GM19025 (cell line): ENCODE measurements around the gene NPAS3.

ENCODE experiments used
- ATAC-seq: cut with Tn5 transposase; IDR thresholded peaks from one replicate; pipeline ENCODE4 v1.9.1; 2021; ENCODE audit warnings: mild to moderate bottlenecking, low read depth, moderate library complexity; ENCODE audit not compliant: unreplicated experiment

Gene NPAS3

DNA sequence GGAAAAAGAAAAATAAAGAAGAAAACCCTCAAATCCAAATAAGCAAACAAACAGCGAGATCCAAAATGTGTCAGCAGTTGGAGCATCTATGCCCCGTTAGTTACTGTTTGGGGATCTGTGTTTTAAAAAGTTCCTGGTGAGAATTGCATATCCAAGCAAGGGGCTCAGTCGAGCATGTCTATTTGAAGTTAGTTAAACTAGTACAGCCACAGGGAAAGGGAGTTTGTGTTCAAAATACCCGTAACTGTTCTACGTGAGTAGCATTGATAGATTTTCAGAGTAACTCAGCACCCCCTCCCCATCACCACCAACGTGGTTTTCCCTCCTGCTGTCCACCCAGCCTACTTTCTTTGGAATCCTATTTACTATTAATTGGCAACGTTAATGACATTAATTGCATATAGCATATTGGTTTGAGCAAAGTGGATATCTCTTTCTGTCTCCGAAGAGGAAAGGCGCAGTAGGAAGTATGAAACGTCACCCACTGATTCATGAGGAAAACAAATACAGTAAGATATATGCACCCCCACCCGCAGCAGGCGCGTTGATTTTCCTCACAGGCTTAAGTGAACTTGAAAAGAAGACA, 1.5 kb downstream of the NPAS3 start:
- no peak for ATAC-seq

DNA sequence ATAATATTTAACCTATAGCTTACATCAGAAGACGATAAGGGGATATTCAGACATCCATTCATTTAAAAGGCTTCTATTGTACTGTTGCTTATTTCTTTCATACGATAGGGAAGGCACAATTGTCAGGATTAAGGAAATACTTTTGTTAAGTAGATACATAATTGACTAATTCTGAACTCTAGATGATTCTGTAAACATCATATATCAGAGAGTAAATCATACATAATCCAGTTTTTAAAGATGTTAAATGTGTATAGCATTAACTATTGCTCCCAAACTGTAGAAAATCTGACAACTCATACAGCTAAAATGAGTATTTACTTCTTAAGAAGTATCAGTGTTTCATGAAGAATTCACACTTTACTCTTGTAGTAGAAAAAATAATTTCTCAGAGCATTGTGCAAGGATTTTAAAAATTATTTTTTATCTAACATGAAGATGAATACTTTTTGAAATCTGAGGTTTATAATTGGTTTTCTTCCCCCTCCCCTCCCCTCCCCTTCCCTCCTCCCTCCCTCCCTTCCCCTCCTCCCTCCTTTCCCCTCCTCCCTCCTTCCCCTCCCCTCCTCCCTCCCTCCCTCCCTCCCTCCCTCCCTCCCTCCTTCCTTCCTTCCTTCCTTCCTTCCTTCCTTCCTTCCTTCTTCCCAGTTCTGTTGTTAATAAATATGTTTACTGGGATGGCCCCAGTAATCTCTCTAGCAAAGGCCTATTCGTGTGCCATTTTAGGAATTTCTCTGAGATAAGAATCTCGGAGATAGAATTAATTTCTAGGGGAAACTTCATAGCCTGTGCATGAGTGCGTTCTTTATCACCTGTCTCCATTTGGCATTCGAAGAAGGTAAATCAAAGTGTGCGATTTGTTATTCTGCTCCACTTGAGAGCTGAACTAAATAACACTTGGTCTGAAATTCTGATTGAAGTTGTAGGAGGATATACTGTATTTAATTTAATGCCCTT, 2.3 kb downstream of the NPAS3 start:
- ATAC-seq = no peak

DNA sequence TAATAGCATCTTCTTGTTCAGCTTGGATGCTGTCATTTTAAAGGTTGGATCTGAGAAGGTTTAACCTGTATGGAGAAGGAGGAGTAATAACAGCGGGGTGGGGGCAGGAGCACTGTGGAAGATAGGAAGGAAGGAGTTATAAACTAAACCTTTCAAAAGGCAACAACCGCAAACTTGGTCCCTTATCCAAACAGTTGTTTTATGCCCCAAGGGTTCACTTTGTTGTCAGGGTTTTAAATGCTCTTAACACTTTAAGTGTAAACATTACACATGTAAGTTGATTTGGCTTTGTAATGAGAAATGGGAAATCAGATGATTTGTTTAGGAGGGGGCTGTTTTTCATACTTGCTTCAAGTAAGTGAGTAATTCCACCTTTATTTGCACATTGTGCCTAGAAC, 3.0 kb downstream of the NPAS3 start:
- no peak for ATAC-seq

DNA sequence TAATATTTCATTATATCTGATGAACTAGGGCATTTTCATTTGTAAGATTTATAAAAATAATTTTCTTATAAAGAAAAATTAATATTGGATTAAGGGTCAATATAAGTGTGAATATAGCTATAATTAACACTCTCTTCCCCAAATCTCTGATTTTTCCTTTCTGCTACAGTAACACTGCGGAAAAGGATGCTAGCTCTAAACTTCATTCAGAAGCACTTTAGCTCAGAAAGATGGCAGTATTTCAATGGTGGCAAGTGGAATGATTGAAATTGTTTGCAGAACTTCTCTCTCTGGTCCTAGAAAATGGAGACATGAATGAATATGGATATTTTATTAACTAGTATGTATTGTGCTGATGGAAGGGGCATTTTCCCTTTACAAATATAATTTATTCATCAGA, 8.4 kb downstream of the NPAS3 start:
- no peak for ATAC-seq

DNA sequence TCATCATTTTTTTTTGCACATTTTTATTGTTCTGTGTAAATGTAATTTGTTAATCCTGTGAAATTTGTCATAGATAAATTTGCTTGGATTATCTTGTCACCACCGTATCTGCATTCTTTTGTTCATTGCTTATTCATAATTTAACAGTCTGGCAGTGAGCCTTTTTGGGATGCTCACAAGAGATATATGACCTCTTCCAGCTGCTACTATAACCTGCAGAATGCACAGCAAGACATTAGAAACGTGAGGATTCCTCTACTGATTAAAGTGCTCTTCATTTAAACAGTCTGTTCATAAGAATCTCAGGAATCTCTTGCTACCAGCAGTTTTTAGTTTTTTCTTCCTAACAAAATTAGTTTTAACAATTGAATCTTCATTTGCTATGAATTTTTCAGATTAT, 9.1 kb downstream of the NPAS3 start:
- no peak for ATAC-seq

DNA sequence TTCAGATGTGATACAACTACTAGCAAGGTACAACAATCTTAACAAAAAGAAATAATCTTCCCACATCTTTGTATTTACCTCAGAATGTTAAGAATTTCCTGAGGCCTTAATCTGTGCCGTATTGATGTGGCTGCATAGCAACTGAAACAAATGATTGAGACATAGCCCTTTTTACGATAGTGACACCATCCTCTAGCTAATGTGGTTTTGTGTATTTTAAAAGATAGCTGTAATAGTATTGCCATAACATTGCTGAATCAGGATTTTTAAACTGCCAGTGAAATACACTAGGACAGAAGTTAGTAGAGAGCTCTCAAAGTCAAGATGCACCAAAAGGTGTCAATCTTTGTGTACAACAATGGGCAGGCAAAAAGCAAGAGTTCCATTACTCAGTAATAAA, 11.9 kb downstream of the NPAS3 start:
- ATAC-seq = no peak

DNA sequence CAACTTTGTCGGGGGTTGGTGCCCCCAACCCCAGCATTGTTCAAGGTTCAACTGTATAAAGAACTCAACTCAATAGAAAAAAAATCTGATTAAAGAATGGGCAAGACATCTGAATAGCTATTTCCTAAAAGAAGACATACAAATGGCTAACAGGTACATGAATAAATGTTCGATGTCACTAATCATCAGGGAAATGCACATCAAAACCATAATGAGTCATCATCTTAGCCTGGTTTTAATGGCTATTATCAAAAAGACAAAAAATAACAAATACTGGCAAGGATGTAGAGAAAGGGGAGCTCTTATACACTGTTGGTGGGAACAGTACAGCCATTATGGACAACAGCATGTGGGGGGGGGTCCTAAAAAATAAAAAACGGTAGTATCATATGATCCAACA, 28.7 kb downstream of the NPAS3 start:
- no peak for ATAC-seq

DNA sequence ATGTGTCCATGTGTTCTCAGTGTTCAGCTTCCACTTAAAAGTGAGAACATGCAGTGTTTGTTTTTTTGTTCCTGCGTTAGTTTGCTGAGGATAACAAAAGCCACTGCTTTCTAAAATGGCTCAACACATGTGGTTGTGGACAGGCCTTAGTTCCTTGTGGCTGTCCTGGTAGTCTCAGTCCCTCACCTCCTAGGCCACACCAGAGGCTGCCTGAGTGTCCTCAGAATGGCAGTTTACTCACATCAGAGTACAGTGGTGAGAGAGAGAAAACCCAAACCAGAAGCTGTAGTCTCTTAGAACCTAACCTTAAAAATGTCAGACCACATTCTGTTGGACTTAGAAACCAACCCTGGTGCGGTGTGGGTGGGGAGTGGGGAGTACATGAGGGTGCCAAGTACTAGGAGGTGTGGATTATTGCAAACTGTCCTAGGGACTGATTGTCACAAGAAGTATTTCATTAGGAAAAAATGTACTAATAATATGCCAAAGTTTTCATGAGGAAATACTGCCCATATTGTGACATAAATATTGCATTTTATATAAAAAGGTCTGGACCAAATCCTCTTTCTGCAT, 30.4 kb downstream of the NPAS3 start:
- no peak for ATAC-seq

DNA sequence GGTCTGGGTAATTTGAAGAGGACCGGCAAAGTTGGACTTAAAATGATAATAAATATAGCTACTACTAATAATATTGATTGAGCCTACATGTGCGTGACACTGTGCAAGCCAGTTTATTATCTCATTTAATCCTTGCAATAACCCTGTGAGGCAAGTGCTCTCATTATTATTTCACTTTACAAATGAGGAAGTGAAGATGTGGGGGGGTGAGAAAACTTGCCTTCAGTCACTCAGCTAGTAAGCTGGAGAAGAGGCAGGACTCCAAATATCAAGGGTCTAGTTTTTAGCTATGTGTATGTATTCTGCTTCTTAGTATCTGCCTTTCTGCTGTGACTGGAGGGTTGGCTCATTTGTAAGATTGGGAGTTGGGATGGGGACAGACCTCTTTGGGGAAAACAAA, 39.2 kb downstream of the NPAS3 start:
- ATAC-seq = no peak

DNA sequence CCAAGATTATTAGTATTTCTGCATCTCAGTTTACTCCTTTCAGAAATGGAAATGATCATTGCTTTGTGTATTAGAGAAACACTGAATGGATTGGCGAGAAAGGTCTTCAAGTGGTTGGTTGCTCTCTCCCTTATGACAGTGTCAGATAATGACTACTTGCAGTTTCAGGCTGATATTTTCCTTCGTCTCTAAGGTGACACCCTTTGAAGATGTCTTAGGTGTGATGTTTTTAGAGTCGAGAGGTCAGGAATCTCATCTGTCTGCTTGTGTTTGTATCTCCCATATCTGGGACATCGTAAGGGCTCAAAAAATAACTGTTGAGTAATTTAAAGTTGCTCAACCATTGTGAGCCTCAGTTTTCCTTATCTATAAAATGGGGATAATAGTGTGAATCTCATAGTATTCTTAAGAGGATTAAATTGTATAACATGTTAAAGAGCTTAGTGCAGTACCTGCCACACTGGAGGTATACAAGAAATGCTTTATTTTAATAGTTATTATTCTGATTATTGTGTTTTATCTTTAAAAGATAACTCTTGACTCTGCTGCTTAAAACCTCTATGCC, 40.1 kb downstream of the NPAS3 start:
- no peak for ATAC-seq

DNA sequence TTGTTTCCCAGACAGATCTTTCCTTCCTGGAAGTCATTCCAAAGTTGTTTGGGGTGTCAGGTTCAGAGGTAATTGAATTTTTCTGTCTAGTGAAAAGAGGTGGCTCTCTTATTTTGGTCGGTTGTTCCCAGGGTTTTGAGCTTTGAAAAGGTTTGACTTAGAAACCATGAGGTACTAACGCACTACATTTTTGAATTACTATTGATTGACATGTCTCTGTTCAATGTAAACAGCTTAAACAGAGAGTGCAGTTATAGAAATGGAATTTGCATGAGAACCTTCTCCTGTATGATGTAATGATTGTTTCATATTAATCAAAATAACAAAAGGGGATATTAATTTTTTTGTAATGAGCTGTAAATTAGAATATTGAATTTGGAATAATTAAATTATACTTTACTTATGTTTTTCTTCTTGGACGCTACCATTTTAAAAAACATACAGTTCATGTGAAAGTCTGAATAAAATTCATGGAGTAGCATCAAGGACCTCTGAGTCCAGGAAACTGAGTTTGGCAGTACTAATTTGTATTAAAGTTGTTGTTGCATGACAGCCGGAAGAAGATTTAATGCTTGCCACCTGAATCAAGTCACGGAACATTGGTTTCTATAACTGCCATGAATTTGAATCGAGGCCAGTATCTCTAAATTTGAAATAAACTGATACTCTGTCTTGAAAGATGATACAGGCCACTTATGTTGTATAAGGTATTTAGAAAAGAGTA, 41.7 kb downstream of the NPAS3 start:
- no peak for ATAC-seq

DNA sequence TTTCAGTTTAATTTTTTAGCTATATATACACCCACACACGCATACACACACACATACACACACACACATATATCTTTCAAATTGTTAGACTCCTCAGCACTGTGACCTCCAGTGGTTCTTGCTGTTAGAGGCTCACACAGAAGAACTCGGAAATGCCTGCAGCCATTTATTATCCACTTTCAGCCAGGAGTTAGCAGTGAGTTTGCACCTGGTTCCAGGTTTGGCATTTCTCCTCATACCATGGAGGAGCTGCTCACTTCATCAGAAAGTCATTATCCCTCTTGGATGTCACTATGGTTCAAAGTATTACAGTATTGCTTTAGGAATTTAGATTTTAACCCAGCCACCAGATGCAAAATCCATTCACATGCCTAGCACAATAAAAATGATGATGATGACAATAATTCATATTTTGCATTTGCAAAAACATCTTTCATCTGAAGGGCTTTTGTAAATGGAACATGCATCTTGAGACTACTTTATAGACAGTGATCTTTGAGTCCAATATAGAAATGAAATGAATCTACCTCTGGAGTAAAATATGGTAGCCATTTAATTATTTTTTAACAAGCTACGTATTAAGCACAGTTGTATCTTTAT, 42.3 kb downstream of the NPAS3 start:
- no peak for ATAC-seq

DNA sequence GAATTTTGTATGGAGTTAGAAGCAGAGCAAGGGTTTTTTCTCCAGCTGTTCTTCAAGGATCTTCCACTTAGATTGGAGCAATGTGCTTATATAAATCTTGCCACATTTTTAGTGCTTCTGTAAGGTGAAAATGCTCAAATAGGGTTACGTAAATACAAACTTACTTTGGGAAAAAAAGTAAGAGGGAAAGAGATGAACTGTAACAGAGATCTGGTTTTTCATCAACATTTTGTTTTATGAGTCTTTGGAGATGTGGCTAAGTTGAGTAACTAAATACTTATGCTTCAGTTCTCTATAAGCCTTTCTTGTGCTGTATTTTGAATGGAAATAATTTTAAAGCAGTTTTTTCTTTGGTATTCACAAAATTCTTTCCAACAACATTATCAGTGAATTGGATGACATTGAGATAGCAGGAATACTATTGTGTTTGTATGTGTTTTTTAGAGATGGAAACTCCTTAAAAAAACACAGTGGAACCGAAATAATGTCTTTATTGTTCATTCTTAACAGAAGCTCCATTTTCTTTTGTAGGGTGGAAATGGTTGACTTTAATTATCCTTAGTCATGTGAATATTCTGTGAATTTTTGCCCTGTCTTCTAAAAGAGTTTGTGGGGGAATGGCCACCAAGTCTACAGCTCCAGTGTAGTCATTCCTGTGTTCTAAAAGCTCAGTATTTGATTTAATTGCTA, 45.7 kb downstream of the NPAS3 start:
- no peak for ATAC-seq

DNA sequence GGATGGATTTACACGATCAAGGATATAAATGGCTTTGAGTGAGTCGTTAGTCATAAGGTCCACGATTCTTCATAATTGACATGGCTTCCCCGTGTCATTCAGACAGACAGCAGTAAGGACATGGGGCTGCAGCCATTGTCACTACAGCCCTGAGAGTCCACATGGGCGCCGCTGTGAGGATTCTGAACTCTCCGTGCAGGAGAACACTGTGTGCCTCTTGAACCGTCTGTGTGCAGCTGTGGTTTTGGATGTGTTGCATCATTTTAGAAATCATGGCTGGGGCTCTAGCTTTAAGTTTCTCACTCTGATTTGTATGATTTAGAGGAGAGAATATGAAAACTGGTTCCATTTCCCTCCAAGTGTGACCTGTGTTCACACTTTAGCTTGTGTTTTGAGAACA, 47.2 kb downstream of the NPAS3 start:
- no peak for ATAC-seq

DNA sequence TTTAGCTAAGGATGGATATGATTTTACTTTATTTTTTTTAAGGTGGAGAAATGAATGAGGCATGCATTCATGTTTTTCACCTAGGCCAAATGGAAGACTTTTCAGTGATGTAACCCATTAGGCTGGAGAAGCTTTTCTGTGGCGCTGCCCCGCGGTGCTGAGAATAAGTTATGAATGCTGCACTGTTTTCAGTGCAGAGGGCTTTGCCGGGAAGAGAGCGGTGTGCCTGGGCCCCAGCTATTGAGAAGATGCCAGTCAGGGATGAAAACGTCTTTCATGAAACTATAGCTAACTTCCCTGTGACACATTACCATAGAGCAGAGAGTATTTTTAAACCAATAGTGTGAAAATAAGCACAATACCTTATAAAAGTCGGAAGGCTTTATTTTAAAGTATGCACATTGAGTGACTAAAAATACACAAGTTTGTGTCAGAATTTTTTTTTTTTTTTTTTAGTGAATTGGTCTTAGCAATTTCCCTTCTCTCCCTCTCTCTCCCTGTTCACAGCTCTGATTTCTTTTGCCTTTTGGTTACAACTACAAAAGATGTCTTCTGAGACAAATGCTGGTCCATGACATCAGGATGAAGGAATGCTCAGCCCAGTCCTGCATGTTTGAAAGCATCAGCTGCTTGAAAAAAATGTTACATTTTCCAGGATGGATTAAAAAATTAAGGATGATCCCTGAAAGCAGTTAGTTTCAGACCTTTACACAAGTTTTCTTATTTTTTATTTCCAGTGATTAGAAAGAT, 48.3 kb downstream of the NPAS3 start:
- no peak for ATAC-seq

DNA sequence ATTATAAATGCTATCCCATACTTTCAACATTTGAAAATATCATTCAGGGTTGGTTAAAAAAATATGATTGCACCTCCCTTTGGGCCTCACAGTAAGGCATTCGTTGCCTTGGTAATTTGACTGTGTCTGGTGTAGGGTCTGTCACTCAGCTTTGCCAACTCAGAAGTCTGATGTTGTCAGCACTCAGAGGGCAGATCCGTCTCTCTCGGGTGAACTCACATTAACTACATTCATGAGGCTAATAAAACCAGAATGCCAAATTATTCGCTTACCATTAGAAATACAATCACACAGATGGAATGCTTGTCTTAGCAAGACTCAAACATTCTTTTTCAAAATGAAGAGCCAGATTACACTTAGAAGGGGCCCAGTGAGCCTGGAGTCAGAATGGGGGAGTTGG, 53.0 kb downstream of the NPAS3 start:
- no peak for ATAC-seq

DNA sequence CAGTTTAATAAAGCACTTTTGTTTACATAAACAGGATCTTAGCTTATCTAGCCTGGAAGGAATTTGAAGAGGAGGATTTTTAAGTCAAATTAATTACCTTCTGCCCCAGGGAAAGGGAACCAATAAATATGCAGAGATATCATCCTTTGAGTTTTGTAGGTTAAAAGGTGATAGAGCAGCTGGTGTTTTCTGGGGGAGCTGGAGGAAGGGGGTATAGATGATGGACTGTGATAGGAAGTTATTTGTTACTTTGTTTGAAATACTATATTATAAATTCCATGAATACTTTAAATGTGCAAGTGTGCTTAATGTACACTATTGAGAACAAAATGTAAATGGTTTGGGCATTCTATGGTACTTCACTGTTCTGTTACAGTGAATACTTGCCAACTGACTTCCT, 55.2 kb downstream of the NPAS3 start:
- ATAC-seq = no peak

DNA sequence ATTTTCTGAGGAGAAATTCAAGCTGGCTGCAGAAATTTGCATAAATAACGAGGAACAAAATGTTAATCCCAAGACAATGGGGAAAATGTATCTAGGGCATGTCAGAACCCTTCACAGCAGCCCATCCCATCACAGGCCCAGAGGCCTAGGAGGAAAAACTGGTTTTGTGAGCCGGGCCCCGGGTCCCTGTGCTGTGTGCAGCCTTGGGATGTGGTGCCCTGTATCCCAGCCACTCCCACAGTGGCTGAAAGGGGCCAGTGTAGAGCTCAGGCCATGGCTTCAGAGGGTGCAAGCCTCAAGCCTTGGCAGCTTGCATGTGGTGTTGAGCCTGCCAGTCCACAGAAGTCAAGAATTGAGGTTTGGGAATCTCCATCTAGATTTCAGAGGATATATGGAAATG, 57.7 kb downstream of the NPAS3 start:
- no peak for ATAC-seq

DNA sequence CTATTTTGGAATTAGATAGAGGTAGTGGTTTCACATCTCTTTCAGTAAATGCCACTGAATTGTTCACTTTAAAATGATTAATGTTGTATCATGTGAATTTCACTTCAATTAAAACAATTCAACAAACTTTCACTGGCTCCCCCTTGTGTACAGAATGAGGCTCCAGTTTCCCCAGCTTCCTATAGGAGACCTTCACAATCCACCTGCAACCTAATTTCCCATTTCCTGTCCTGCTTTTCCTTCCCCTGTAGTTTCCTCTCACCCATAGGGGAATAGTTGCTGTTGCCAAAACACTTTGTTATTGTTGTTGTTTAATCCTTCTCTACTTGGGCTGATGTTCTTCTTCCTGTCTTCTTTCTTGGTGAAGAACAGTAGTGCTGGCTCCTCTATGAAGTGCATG, 59.8 kb downstream of the NPAS3 start:
- no peak for ATAC-seq
